ENCODE data around the gene VPS36. TPM values are rescaled to one million over a fixed set of nuclear protein-coding genes. Genes with fewer than 3 reads are reported as not detected.

The VPS36 gene
- total RNA-seq, 2 donors from 2014 or later: 35.3 to 44.6 TPM

GRCh38 chr13:52446265-52446664 is 4.2 kb downstream of the VPS36 start:
- H3K9me3 ChIP-seq: no peaks in the 10 kb centered on the region
- H3K27ac ChIP-seq: no peak overlapping the region
- peaks cover 28% of the 10 kb centered on the region for H3K4me1 ChIP-seq
- DNase-seq: no peak
- ATAC-seq: no peak
- intact Hi-C loops (cut with DNase I): no loop called here
- H3K4me3 ChIP-seq: no peak overlapping the region
- H3K27me3 ChIP-seq: no peaks in the 10 kb centered on the region
- H3K36me3 ChIP-seq (replicated peaks in 1 of 2; ENCODE audit: insufficient read depth in 1 of 2, low read depth in 2 of 2): peaks cover 0 to 3% of the 10 kb centered on the region in 2 donors
- 78 to 83% methylated on average over 1 of the region's 1 CpG for WGBS, 2 donors
- TF ChIP-seq POLR2A (IDR thresholded peaks at IDR 0.05): no peak
- TF ChIP-seq, protein P1, sequence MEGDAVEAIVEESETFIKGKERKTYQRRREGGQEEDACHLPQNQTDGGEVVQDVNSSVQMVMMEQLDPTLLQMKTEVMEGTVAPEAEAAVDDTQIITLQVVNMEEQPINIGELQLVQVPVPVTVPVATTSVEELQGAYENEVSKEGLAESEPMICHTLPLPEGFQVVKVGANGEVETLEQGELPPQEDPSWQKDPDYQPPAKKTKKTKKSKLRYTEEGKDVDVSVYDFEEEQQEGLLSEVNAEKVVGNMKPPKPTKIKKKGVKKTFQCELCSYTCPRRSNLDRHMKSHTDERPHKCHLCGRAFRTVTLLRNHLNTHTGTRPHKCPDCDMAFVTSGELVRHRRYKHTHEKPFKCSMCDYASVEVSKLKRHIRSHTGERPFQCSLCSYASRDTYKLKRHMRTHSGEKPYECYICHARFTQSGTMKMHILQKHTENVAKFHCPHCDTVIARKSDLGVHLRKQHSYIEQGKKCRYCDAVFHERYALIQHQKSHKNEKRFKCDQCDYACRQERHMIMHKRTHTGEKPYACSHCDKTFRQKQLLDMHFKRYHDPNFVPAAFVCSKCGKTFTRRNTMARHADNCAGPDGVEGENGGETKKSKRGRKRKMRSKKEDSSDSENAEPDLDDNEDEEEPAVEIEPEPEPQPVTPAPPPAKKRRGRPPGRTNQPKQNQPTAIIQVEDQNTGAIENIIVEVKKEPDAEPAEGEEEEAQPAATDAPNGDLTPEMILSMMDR (IDR thresholded peaks at IDR 0.05): no peak

GRCh38 chr13:52432456-52432855 is 18.0 kb downstream of the VPS36 start:
- intact Hi-C loops (cut with DNase I): no loop called here
- Histone ChIP-seq H3K4me3 (no peak overlapping the region), H3K36me3 (replicated peaks in 1 of 2; ENCODE audit: insufficient read depth in 1 of 2, low read depth in 2 of 2) (peaks cover 11 to 21% of the 10 kb centered on the region in 2 donors), H3K4me1 (no peaks in the 10 kb centered on the region), H3K9me3 (no peaks in the 10 kb centered on the region), H3K27ac (no peak overlapping the region), H3K27me3 (no peaks in the 10 kb centered on the region)
- 62 to 65% methylated on average over 2 of the region's 2 CpGs for whole genome bisulfite sequencing, 2 donors
- ATAC-seq (no peak), DNase-seq (no peak)
- TF ChIP-seq POLR2A (IDR thresholded peaks at IDR 0.05): no peak
- TF ChIP-seq, protein P1 (IDR thresholded peaks at IDR 0.05): no peak

DNA sequence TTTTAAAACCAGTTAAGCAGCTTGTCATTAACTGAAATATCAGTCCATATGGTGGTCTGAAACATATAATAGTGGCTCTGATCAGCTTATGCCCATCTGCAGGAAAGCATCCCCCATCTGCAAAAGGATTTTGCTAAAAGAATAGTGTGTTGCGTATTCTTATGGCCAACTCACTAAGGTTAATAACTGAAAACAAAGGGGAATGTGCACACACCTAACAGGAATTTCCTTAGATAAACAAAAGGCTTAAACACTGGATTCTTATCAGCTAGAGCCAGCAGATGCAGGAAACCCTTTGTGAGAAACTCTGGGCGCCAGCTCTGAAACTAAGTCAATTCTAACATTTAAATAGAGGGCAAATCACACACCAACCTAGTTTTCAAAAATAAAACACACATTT is 22.1 kb downstream of the VPS36 start:
- DNase-seq: peak in 1 of 4 donors; percentile 9
- Histone ChIP-seq H3K36me3 (replicated peaks in 1 of 2; ENCODE audit: insufficient read depth in 1 of 2, low read depth in 2 of 2) (peaks cover 11 to 14% of the 10 kb centered on the region in 2 donors), H3K4me1 (no peaks in the 10 kb centered on the region), H3K9me3 (no peaks in the 10 kb centered on the region), H3K27ac (peak overlapping the region in 1 of 4 donors; percentile 21), H3K4me3 (no peak overlapping the region), H3K27me3 (no peaks in the 10 kb centered on the region)
- intact Hi-C loops (cut with DNase I): no loop called here
- no peak for TF ChIP-seq POLR2A (IDR thresholded peaks at IDR 0.05)
- TF ChIP-seq, protein P1 (IDR thresholded peaks at IDR 0.05): no peak
- WGBS, 2 donors: 25 to 36% methylated on average over 2 of the region's 2 CpGs
- peak; percentile 50 for ATAC-seq

- WGBS, 2 donors: 92 to 97% methylated on average over 3 of the region's 3 CpGs
- intact Hi-C loops (cut with DNase I): no loop called here
- peaks cover 0 to 33% of the 10 kb centered on the region in 2 donors for H3K36me3 ChIP-seq (replicated peaks in 1 of 2; ENCODE audit: insufficient read depth in 1 of 2, low read depth in 2 of 2)
- no peak for TF ChIP-seq POLR2A (IDR thresholded peaks at IDR 0.05)
- TF ChIP-seq, protein P1 (IDR thresholded peaks at IDR 0.05): no peak
- no peak for ATAC-seq
- no peaks in the 10 kb centered on the region for H3K4me1 ChIP-seq
- no peak overlapping the region for H3K4me3 ChIP-seq
- DNase-seq: no peak
- H3K27ac ChIP-seq: no peak overlapping the region
- no peaks in the 10 kb centered on the region for H3K27me3 ChIP-seq
- no peaks in the 10 kb centered on the region for H3K9me3 ChIP-seq
Measured at GRCh38 chr13:52421216-52421615, 29.2 kb downstream of the VPS36 start.

DNA sequence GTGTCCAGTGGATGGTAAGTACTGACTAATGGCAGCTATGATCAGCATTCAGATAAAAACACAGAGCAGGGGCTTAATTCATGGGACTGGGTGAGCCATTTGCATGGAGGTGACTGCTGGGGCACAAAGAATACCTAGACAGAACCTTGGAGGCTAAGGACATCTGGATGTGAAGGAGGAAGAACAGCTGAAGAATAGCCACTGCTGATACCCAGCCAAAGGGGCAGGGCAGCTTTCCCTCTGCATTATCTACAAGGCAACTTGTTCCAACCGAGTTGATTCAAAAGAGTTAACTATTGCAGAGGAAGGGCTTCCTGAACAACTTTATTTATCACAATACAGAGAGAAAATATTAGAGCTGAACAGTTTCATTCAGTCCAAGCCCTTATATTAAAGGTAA is 31.4 kb downstream of the VPS36 start:
- Histone ChIP-seq H3K27ac (no peak overlapping the region), H3K4me3 (no peak overlapping the region), H3K27me3 (no peaks in the 10 kb centered on the region), H3K36me3 (replicated peaks in 1 of 2; ENCODE audit: insufficient read depth in 1 of 2, low read depth in 2 of 2) (peaks cover 0 to 33% of the 10 kb centered on the region in 2 donors), H3K4me1 (no peaks in the 10 kb centered on the region), H3K9me3 (peaks cover 0 to 3% (median 0%) of the 10 kb centered on the region in 3 donors)
- 27 to 33% methylated on average over 1 of the region's 1 CpG for WGBS, 2 donors
- ATAC-seq: no peak
- intact Hi-C loops (cut with DNase I): no loop called here
- TF ChIP-seq, protein P1 (IDR thresholded peaks at IDR 0.05): no peak
- TF ChIP-seq POLR2A (IDR thresholded peaks at IDR 0.05): no peak
- no peak for DNase-seq
